ENCODE data around the gene PDE6G.
A peak's percentile ranks its signal among the peaks of the same experiment; 100 is the strongest.
"Not testable (repeated sequence)": the region's sequence is repeated elsewhere in the genome, so short reads cannot be mapped to it uniquely, and the experiment has no call there.

Gene PDE6G

DNA sequence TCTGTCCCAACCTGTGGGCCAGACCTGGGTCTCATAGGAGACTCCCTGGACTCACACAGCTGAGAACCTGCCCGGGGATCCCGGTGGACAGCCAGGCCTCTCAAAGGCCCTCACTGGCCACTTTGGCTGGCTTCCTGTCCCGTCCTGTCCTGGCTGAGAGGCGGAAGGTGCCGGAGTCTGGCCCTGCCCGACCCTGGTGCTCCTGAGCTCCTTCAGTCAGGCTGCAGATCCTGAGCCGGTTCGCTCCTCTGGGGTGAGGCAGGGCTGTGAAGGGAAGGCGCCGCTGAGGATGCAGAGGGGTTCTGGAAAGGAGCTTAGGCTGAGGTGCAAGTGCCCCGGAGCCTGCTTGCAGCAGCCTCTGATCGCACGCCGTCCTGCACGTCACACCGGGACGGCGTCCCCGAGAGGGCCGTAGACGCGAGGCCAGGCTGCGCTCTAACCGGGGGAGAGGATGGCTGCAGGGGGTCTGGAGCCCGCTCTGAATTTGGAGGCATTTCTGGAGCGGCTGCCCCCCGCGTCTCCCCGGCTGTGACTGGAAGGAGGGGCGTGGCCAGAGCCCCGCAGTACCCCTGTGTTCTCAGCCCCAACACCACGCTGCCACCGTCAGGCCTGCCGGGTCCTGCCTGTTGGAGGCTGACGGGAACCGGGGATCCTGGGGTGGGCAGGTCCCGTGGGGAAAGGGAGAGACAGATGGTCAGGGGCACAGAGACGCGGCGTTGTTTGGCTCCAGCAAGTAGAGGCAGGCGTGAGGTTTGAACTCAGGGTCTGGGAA lies 31.6 kb upstream of the PDE6G start:
- DNase-seq (ENCODE audit: low read depth, low spot score) = no peak

DNA sequence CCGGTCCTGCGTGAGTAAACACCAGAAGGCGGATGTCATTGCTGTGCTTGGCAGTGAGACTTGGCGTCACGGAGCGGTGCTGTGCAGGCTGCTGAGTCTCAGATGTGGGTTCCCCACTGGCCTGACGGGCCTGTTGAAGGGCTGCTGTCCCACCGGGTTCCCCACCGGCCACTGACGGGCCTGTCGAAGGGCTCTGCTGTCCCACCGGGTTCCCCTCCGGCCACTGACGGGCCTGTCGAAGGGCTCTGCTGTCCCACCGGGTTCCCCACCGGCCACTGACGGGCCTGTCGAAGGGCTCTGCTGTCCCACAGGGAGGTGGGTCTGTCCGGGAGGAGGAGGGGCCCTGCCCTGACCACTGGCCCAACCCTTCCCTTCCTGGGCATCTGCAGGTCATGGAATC lies 30.3 kb upstream of the PDE6G start:
- DNase-seq (ENCODE audit: low read depth, low spot score) = no peak

- no peak for DNase-seq (ENCODE audit: low read depth, low spot score)
Observed at GRCh38 chr17:81685108-81685507, 28.8 kb upstream of the PDE6G start.

DNA sequence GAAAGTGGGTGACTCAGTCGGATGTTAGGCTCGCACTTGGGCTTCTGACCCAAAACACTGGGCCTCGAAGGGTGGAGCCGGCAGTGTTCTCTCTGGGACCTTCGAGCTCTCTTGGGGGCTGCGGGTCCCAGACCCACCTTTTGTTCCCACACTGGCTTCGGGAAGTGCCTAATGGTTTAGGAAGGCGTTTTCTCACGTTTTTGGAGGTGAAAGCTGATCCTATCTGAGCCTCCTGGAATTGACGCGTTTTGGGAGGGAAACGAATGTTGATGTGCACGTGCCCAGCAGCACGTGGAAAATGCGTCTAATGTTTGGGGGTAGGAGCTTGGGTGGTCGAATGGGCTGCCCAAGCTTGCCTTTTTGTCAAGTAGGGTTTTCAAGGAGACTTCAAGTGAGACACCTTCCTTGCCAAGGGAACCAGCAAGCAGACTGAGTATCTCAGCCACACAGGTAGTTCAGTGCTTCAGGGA lies 28.1 kb upstream of the PDE6G start:
- DNase-seq (ENCODE audit: low read depth, low spot score) = no peak

GRCh38 chr17:81683584-81684441 lies 27.5 kb upstream of the PDE6G start, which contains the start of the genes ARL16 and HGS:
Gene ARL16, minus strand, starts transcription at chr17:81683797. Its CDS starts 44 bp downstream, at chr17:81683753.
Gene HGS, plus strand, starts transcription at chr17:81684011. Its CDS starts 56 bp downstream, at chr17:81684067.
- peak; percentile 100 for DNase-seq (ENCODE audit: low read depth, low spot score)

DNA sequence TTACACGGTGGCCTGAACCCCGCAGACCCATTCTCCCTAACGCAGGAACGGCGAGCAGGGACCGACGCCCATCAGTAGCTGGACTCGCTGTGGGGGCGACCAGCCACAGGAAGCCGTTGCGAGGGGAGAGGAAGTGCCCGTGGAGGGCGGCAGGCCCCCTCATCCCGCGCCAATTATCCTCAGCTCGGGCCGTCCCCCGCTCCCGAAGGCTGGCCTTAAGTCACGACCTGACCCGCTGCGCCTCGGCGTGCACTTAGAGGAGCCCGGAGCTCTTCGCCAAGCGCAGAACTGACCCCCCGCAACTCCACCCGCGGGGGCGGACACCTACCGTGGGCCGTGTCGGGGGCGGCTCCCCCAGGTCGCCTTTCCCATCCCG lies 26.9 kb upstream of the PDE6G start:
- no peak for DNase-seq (ENCODE audit: low read depth, low spot score)

DNA sequence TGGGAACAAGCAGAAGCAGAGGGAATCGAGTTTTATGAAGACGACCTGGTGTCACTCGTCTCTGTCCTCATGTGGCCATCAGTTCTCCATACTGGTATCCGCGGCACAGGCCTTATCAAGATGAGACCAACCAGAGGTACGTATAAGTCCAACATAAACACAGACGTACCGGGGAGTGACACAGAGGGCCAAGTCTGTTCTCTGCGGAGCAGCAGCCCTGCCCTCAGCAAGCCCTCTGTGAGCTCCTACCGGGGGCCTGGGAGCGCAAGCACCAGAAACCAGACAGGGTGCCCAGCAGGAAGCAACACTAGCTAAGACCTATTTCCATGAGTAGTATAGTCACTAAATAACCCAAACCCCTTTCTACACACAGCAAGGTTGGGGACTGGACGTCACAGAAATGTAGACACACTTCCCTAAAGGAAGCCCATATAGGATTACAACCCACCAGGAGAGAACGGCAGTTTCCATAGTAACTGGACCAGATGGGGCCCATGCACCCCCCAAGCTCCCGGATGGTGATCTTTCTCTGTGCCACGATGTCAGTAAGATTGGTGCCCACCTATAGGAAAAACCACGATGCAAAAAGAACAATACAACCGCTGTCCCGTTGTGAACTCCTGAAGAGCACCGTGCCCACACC lies 26.3 kb upstream of the PDE6G start:
- DNase-seq (ENCODE audit: low read depth, low spot score) = no peak

GRCh38 chr17:81681672-81682071 lies 25.3 kb upstream of the PDE6G start:
- DNase-seq (ENCODE audit: low read depth, low spot score) = no peak

DNA sequence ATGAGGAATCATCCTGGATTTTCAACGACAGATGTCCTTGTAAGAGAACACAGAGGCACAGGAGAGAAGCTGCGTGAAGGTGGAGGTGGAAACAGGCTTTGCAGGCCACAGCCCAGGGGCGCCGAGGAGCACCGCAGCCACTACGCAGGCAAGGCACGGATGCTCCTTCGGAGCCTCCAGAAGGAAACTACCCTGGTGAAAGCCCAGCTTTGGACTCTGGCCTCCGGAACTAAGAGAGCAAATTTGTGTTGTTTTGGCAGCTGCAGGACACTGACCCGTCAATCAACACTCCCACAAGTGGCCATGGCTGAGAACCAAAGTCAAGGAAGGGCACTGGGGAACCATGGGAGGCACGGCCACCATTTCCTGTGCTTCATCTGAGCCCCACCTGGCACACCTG lies 23.8 kb upstream of the PDE6G start:
- DNase-seq (ENCODE audit: low read depth, low spot score) = no peak

DNA sequence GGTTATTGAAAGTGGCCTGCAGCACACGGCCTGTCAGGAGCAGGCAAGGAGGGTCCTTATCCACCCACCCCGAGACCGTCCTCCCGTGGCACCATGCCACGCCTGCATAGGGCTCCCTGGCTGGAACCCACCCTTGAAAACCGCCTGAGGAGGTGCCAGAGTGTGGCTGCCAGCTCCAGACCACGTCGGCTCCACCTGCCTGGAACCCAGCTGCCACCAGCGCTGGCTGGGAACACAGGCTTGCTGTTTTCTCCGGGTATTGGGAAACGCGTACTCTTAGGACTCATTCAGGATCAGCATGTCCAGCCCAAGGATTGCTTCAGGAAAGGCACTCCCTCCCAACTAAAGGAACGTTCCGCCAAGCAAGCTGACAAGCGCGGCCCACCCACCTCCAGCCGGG lies 20.6 kb upstream of the PDE6G start:
- DNase-seq (ENCODE audit: low read depth, low spot score) = no peak

DNA sequence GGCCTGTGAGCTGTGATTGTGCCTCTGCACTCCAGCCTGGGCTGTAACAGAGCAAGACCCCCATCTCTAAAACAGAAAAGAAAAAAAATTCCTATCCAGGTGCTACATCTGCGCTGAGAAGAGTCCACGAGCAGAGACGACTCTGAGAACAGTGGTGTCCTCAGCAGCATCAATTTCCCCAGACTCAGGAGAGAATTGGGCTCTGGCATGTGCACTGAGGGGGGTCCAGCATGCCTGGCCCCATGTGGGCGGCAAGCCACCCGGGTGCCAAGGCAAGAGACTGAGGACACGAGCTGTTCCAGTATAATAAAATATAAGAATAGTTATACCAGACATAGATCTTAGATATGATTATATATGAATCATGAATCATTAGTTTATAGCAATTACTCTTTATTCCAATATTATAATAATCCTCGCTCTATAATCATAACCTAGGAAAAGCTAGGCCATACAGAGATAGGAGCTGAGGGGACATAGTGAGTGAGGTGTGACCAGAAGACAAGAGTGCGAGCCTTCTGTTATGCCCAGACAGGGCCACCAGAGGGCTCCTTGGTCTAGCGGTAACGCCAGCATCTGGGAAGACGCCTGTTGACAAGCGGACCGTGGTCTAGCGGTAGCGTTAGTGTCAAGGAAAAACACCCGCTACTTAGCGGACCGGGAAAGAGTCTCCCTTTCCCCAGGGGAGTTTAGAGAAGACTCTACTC lies 19.3 kb upstream of the PDE6G start:
- not testable (repeated sequence) for DNase-seq (ENCODE audit: low read depth, low spot score)

DNA sequence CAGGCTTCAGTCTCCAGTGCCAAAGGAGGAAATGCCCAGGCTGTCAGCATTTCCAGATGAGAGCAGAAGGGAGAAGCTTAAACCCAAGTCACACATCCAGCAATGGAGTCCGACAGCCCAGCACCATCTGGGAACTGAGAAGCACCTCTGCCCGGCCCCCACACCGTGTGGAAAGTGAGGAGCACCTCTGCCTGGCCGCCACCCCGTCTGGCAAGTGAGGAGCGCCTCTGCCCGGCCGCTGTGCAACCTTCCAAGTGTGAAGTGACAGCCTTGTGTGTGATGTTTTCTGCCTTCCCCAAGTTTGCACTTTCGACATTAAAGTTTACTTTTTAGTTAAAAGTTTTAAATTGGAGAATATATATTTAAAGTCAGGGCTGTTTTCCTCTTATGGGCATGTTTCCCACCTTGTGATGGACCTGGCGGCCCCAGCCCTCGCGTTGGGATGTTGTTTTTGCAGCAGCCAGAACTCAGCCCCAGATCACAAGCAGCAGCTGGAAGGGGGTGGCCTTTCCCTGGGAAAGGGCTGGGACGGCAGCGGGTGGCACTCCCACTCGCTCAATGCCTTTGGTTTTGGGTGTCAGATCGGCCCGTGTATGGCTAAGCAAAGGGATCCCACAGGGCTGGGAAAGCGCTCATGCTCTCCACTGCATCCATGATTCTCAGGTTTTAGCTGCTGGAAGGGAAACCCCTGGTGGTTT lies 17.4 kb upstream of the PDE6G start:
- no peak for DNase-seq (ENCODE audit: low read depth, low spot score)

DNA sequence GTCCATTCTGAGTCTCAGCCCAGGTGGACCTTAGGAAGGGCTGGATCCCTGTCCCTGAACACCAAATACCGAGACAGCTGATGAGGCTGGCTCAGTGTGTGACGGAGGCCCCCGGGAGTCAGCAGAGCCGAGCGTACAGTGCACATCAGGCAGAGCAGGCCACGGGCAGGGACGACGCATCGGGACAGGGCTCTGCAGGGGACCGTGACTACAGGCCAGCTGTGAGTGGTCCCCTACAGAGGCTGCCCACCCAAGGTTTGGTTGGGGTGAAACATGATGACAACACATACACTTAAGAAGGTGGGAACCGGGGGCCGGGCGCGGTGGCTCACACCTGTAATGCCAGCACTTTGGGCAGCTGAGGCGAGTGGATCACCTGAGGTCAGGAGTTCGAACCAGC lies 16.6 kb upstream of the PDE6G start:
- no peak for DNase-seq (ENCODE audit: low read depth, low spot score)

- no peak for DNase-seq (ENCODE audit: low read depth, low spot score)
Observed at GRCh38 chr17:81672504-81672903, 16.2 kb upstream of the PDE6G start.

DNA sequence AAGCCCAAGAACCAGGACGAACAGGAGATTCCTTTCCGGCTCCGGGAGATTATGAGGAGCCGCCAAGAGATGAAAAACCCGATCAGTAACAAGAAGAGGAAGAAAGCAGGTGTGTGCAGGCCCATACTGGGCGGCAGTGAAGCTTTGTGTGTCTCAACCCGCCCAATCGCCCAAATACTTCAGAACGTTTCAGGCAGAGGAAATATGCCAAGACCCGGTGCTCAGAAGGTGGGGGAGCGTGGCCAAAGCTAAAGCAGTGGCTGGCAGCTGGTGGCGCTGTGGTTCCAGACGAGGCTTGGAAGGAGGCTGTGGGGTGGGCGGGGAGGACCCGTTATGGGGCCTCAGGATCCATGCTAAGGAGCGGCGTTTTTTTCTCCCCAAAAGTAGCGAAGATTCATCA lies 11.4 kb upstream of the PDE6G start:
- DNase-seq (ENCODE audit: low read depth, low spot score) = no peak

- DNase-seq (ENCODE audit: low read depth, low spot score) = peak; percentile 88
Observed at GRCh38 chr17:81666342-81667191, 10.2 kb upstream of the PDE6G start, which contains the start of the genes CCDC137 and OXLD1. Gene CCDC137, plus strand, starts transcription at chr17:81666737. Its CDS starts 30 bp downstream, at chr17:81666767. Gene OXLD1, minus strand, starts transcription at chr17:81666605. Its CDS starts 28 bp downstream, at chr17:81666577.

DNA sequence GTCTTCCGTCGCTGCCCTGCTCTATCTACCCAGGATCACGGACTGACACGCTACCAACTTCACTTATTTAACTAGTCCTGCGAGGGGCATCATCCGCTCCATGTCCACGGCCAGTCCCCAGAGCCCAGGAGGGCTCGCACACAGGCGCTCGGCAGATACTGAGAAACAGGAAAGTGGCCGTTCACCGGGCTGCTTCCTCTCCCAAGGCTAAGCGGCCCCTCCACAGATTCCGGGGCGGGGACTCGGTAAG lies 9.7 kb upstream of the PDE6G start:
- DNase-seq (ENCODE audit: low read depth, low spot score) = no peak

DNA sequence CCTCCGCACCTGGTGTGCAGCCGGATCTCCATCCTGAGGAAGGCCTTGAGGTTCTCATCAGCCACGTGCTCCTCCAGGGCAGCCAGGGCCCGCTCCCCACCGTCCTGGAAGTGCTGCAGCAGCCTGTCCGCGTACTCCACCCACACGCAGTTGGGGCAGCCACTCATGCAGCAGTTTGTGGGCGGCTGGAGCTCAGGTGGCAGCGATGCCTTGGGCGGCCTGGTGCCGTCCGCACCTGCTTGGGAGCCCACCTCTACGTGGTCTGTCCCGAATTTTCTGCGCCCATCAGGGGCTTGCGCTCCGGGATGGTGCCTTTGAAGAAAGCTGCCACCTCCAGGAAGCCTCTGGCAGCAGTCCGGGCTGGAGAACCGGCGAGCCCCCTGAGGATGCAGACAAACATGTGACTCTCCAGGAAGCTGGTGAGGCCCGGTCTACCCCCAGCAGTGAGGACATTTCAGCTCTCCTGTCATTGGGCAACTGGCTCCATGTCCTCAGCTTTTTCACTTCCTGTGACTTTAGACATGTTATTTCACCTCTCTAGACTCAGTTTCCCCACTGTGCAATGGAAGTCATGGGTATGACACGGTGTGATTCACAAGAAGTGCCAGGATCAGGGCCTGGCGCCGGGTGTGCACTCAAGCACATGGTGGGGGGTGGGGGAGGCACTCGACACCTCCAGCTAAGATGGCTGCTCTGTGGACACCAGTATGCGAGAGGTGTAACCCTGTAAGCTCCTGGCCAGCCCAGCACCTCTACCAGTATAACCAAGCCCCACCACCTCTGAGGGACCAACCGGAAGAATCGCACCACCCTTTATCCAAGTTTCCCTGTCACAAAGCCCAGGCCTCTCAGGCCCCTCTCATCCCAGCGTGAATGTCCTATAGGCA lies 9.1 kb upstream of the PDE6G start:
- no peak for DNase-seq (ENCODE audit: low read depth, low spot score)

- no peak for DNase-seq (ENCODE audit: low read depth, low spot score)
Observed at GRCh38 chr17:81664051-81664470, 7.7 kb upstream of the PDE6G start.

Data from smooth muscle cell of the brain vasculature (primary cell).